A549 (cell line): ENCODE data around the gene HSD11B1L.

Experiments
- EP300 ChIP-seq, 2 experiments: fragments of >200 bp; sonication (Bioruptor Twin); formaldehyde crosslinking; IDR thresholded peaks; 2 replicates in 1 of 2; 3 replicates in 1 of 2; pipeline ENCODE4 v1.6.1; 2016 to 2017
- MYC ChIP-seq: IDR thresholded peaks from 2 replicates; pipeline ENCODE4 v1.6.1; 2012; ENCODE audit warnings: mild to moderate bottlenecking, inconsistent platforms, low read length, improper control_type of control experiment, borderline replicate concordance
- POLR2A ChIP-seq: IDR thresholded peaks from 2 replicates; pipeline ENCODE4 v1.6.1; 2012; ENCODE audit warnings: mild to moderate bottlenecking, low read length
- TP53 ChIP-seq: fragments of 250-450 bp; sonication (Bioruptor Pico); IDR thresholded peaks from 2 replicates; pipeline ENCODE4 v1.5.0; 2021; ENCODE audit warnings: mild to moderate bottlenecking, moderate library complexity
- TF ChIP-seq, protein P1 (sequence below): fragments of >200 bp; sonication (Bioruptor Twin); formaldehyde crosslinking; IDR thresholded peaks from 3 replicates; pipeline ENCODE4 v1.5.1; 2016
- TF ChIP-seq, protein P2 (sequence below): IDR thresholded peaks from 2 replicates; pipeline ENCODE4 v1.6.1; 2012
- TF ChIP-seq, protein P3 (sequence below): IDR thresholded peaks from 2 replicates; pipeline ENCODE4 v1.6.1; 2012; ENCODE audit warnings: low read depth, borderline replicate concordance
- TF ChIP-seq, protein P4 (sequence below): fragments of 250-450 bp; sonication (Bioruptor Pico); IDR thresholded peaks from 2 replicates; pipeline ENCODE4 v1.5.0; 2021; ENCODE audit warnings: mild to moderate bottlenecking, moderate library complexity, borderline replicate concordance
- TF ChIP-seq, protein P5 (sequence below): fragments of >200 bp; sonication (Bioruptor Twin); formaldehyde crosslinking; IDR thresholded peaks from 3 replicates; pipeline ENCODE4 v1.6.1; 2016
- TF ChIP-seq, protein P6 (sequence below): fragments of 200-600 bp; sonication (generic); IDR thresholded peaks from 2 replicates; pipeline ENCODE4 v1.6.1; 2016; ENCODE audit warnings: antibody characterized with exemption, mild to moderate bottlenecking, moderate library complexity
- TF ChIP-seq, protein P7 (sequence below): IDR thresholded peaks from 2 replicates; pipeline ENCODE4 v1.6.1; 2012

DNA sequence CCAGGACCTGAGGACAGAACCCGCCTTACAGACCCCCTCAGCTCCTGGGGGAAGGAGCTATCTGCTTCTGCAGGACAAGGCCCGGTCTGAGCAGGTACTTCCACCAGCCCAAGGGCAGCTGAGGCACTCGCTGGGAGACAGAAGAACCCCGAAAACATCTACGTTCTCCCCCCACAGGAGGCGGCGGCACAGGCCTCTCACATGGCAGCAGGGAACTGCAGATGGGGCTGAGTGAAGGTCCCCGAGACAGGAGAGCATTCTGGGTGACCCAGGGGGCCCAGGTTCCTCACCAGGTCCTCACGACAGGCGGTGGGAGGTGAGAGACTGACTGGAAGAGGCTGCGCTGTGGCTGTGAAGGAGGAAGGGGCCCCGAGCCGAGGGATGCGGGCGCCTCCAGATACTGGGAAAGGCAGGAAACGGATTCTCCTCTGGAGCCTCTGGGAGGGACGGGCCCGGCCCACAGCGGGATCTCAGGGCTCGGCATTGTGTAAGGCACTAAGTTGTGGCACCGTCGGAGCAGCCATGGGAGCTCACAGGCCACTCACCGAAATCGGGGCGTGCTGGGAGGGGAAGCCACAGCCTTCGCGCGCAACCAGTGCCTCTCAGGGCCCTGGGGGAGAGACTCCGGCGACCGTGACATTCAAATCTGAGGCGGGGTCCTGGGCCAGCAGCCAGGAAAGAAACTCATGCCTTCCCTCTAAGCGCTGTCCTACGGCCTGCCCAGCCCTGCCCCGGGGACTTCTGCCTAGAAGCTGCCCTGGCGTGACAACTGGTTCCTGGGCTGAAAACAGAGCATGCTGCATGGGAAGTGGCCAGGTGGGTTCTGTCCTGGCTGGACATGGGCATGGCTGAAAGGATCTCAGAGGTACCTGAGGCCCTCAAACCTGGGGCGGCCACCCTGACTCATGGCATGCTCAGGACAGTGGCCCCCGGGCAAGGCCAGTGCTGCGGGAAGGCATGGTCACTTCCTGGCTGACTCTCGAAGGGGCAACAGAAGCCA is 23.3 kb downstream of the HSD11B1L start:
- TF ChIP-seq, protein P1, sequence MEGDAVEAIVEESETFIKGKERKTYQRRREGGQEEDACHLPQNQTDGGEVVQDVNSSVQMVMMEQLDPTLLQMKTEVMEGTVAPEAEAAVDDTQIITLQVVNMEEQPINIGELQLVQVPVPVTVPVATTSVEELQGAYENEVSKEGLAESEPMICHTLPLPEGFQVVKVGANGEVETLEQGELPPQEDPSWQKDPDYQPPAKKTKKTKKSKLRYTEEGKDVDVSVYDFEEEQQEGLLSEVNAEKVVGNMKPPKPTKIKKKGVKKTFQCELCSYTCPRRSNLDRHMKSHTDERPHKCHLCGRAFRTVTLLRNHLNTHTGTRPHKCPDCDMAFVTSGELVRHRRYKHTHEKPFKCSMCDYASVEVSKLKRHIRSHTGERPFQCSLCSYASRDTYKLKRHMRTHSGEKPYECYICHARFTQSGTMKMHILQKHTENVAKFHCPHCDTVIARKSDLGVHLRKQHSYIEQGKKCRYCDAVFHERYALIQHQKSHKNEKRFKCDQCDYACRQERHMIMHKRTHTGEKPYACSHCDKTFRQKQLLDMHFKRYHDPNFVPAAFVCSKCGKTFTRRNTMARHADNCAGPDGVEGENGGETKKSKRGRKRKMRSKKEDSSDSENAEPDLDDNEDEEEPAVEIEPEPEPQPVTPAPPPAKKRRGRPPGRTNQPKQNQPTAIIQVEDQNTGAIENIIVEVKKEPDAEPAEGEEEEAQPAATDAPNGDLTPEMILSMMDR: no peak
- no peak for TF ChIP-seq EP300 (IDR thresholded peaks at IDR 0.05)
- TF ChIP-seq, protein P2, sequence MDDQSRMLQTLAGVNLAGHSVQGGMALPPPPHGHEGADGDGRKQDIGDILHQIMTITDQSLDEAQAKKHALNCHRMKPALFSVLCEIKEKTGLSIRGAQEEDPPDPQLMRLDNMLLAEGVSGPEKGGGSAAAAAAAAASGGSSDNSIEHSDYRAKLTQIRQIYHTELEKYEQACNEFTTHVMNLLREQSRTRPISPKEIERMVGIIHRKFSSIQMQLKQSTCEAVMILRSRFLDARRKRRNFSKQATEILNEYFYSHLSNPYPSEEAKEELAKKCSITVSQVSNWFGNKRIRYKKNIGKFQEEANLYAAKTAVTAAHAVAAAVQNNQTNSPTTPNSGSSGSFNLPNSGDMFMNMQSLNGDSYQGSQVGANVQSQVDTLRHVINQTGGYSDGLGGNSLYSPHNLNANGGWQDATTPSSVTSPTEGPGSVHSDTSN: no peak
- no peak for TF ChIP-seq TP53 (CRISPR knock-in tag)
- TF ChIP-seq POLR2A: no peak
- TF ChIP-seq MYC: no peak
- TF ChIP-seq, protein P3, sequence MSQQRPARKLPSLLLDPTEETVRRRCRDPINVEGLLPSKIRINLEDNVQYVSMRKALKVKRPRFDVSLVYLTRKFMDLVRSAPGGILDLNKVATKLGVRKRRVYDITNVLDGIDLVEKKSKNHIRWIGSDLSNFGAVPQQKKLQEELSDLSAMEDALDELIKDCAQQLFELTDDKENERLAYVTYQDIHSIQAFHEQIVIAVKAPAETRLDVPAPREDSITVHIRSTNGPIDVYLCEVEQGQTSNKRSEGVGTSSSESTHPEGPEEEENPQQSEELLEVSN: no peak
- TF ChIP-seq, protein P4, sequence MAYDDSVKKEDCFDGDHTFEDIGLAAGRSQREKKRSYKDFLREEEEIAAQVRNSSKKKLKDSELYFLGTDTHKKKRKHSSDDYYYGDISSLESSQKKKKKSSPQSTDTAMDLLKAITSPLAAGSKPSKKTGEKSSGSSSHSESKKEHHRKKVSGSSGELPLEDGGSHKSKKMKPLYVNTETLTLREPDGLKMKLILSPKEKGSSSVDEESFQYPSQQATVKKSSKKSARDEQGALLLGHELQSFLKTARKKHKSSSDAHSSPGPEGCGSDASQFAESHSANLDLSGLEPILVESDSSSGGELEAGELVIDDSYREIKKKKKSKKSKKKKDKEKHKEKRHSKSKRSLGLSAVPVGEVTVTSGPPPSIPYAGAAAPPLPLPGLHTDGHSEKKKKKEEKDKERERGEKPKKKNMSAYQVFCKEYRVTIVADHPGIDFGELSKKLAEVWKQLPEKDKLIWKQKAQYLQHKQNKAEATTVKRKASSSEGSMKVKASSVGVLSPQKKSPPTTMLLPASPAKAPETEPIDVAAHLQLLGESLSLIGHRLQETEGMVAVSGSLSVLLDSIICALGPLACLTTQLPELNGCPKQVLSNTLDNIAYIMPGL: no peak
- TF ChIP-seq, protein P5, sequence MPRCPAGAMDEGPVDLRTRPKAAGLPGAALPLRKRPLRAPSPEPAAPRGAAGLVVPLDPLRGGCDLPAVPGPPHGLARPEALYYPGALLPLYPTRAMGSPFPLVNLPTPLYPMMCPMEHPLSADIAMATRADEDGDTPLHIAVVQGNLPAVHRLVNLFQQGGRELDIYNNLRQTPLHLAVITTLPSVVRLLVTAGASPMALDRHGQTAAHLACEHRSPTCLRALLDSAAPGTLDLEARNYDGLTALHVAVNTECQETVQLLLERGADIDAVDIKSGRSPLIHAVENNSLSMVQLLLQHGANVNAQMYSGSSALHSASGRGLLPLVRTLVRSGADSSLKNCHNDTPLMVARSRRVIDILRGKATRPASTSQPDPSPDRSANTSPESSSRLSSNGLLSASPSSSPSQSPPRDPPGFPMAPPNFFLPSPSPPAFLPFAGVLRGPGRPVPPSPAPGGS: no peak
- TF ChIP-seq, protein P6, sequence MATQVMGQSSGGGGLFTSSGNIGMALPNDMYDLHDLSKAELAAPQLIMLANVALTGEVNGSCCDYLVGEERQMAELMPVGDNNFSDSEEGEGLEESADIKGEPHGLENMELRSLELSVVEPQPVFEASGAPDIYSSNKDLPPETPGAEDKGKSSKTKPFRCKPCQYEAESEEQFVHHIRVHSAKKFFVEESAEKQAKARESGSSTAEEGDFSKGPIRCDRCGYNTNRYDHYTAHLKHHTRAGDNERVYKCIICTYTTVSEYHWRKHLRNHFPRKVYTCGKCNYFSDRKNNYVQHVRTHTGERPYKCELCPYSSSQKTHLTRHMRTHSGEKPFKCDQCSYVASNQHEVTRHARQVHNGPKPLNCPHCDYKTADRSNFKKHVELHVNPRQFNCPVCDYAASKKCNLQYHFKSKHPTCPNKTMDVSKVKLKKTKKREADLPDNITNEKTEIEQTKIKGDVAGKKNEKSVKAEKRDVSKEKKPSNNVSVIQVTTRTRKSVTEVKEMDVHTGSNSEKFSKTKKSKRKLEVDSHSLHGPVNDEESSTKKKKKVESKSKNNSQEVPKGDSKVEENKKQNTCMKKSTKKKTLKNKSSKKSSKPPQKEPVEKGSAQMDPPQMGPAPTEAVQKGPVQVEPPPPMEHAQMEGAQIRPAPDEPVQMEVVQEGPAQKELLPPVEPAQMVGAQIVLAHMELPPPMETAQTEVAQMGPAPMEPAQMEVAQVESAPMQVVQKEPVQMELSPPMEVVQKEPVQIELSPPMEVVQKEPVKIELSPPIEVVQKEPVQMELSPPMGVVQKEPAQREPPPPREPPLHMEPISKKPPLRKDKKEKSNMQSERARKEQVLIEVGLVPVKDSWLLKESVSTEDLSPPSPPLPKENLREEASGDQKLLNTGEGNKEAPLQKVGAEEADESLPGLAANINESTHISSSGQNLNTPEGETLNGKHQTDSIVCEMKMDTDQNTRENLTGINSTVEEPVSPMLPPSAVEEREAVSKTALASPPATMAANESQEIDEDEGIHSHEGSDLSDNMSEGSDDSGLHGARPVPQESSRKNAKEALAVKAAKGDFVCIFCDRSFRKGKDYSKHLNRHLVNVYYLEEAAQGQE: no peak
- TF ChIP-seq, protein P7, sequence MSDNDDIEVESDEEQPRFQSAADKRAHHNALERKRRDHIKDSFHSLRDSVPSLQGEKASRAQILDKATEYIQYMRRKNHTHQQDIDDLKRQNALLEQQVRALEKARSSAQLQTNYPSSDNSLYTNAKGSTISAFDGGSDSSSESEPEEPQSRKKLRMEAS: no peak
